Measurements from ENCODE around the gene ATF7. TPM values are rescaled to one million over a fixed set of nuclear protein-coding genes. Genes with fewer than 3 reads are reported as not detected.
"Not testable (repeated sequence)": the region's sequence is repeated elsewhere in the genome, so short reads cannot be mapped to it uniquely, and the experiment has no call there.

Gene ATF7
- total RNA-seq, 4 donors from 2014 or later: 25.6 to 38.0 (median 29.8) TPM

GRCh38 chr12:53611304-53611703 lies 14.9 kb downstream of the ATF7 start:
- no peak for DNase-seq
- H3K36me3 ChIP-seq: no peaks in the 10 kb centered on the region
- TF ChIP-seq POLR2A (IDR thresholded peaks at IDR 0.05) (no peak), CTCF (IDR thresholded peaks at IDR 0.05) (no peak)
- H3K4me3 ChIP-seq: no peak overlapping the region
- H3K4me1 ChIP-seq: no peaks in the 10 kb centered on the region
- H3K27ac ChIP-seq: no peak overlapping the region
- no peaks in the 10 kb centered on the region for H3K27me3 ChIP-seq
- no peaks in the 10 kb centered on the region for H3K9me3 ChIP-seq

- not testable (repeated sequence) for H3K4me1 ChIP-seq, H3K27ac ChIP-seq, H3K9me3 ChIP-seq, H3K4me3 ChIP-seq, H3K36me3 ChIP-seq, DNase-seq, H3K27me3 ChIP-seq
Observed at GRCh38 chr12:53606688-53607087, 19.5 kb downstream of the ATF7 start.

- Histone ChIP-seq H3K27me3 (no peaks in the 10 kb centered on the region), H3K4me1 (peaks cover 0 to 9% (median 2%) of the 10 kb centered on the region in 4 donors)
Observed at GRCh38 chr12:53604581-53604980, 21.6 kb downstream of the ATF7 start.

GRCh38 chr12:53603804-53604203 lies 22.4 kb downstream of the ATF7 start:
- Histone ChIP-seq H3K36me3 (no peaks in the 10 kb centered on the region), H3K9me3 (no peaks in the 10 kb centered on the region), H3K27ac (no peak overlapping the region), H3K4me3 (no peak overlapping the region), H3K4me1 (peaks cover 0 to 9% (median 2%) of the 10 kb centered on the region in 4 donors), H3K27me3 (no peaks in the 10 kb centered on the region)
- TF ChIP-seq POLR2A (IDR thresholded peaks at IDR 0.05) (no peak), CTCF (IDR thresholded peaks at IDR 0.05) (no peak)
- no peak for DNase-seq

More at GRCh38 chr12:53604581-53604980, 21.6 kb downstream of the ATF7 start:
- no peak overlapping the region for H3K27ac ChIP-seq
- H3K36me3 ChIP-seq: no peaks in the 10 kb centered on the region
- H3K4me3 ChIP-seq: no peak overlapping the region
- no peaks in the 10 kb centered on the region for H3K9me3 ChIP-seq
- TF ChIP-seq POLR2A (IDR thresholded peaks at IDR 0.05) (no peak), CTCF (IDR thresholded peaks at IDR 0.05) (no peak)
- no peak for DNase-seq

- no peaks in the 10 kb centered on the region for H3K27me3 ChIP-seq
Observed at GRCh38 chr12:53603196-53603595, 23.0 kb downstream of the ATF7 start.

More at GRCh38 chr12:53603196-53603595, 23.0 kb downstream of the ATF7 start:
- no peak for TF ChIP-seq CTCF (IDR thresholded peaks at IDR 0.05)
- TF ChIP-seq POLR2A (IDR thresholded peaks at IDR 0.05): no peak
- Histone ChIP-seq H3K4me1 (peaks cover 0 to 9% (median 2%) of the 10 kb centered on the region in 4 donors), H3K36me3 (no peaks in the 10 kb centered on the region), H3K9me3 (no peaks in the 10 kb centered on the region), H3K27ac (no peak overlapping the region), H3K4me3 (no peak overlapping the region)
- no peak for DNase-seq
